ENCODE measurements around the gene PGBD2.

- TF ChIP-seq CTCF (IDR thresholded peaks at IDR 0.05), result no peak
- no peak for TF ChIP-seq POLR2AphosphoS5 (IDR thresholded peaks at IDR 0.05)
Observed at GRCh38 chr1:248892590-248892989, 13.4 kb upstream of the PGBD2 start.

All from breast epithelium (tissue), 3 donors.